ENCODE data around the gene ACIN1. TPM values are rescaled to one million over a fixed set of nuclear protein-coding genes. Genes with fewer than 3 reads are reported as not detected.

The ACIN1 gene
- total RNA-seq, 6 experiments from 2014 or later = 128 to 150 (median 142) TPM

- no peaks in the 10 kb centered on the region; the same call in 1 of the 2 replicates for H3K27me3 Mint-ChIP-seq (ENCODE audit: insufficient read depth)
- H3K4me1 Mint-ChIP-seq (ENCODE audit: low read depth) = peaks cover 14% of the 10 kb centered on the region
- no peaks in the 10 kb centered on the region for H3K9me3 Mint-ChIP-seq
- H3K4me3 Mint-ChIP-seq = no peak overlapping the region
- H3K36me3 Mint-ChIP-seq (ENCODE audit: low read depth) = peaks cover 4% of the 10 kb centered on the region; the same call in 1 of the 2 replicates
- no peak for TF ChIP-seq CTCF (IDR thresholded peaks at IDR 0.05)
- no peak overlapping the region for H3K27ac Mint-ChIP-seq
- no peak for DNase-seq
These were observed 7.9 kb upstream of the ACIN1 start for GRCh38 chr14:23102801-23103200.

GRCh38 chr14:23101986-23102625 lies 7.2 kb upstream of the ACIN1 start:
- Mint-ChIP-seq H3K4me1 (ENCODE audit: low read depth) (peaks cover 21% of the 10 kb centered on the region), H3K9me3 (no peaks in the 10 kb centered on the region)

GRCh38 chr14:23101213-23101970 lies 6.5 kb upstream of the ACIN1 start:
- Mint-ChIP-seq H3K4me3 (no peak overlapping the region), H3K9me3 (no peaks in the 10 kb centered on the region), H3K36me3 (ENCODE audit: low read depth) (peaks cover 4% of the 10 kb centered on the region; the same call in 1 of the 2 replicates), H3K27me3 (ENCODE audit: insufficient read depth) (no peaks in the 10 kb centered on the region; the same call in 1 of the 2 replicates), H3K27ac (no peak overlapping the region), H3K4me1 (ENCODE audit: low read depth) (peaks cover 28% of the 10 kb centered on the region)
- TF ChIP-seq CTCF (IDR thresholded peaks at IDR 0.05) = no peak
- DNase-seq = no peak

More at GRCh38 chr14:23101986-23102625, 7.2 kb upstream of the ACIN1 start:
- TF ChIP-seq CTCF (IDR thresholded peaks at IDR 0.05) = no peak
- Mint-ChIP-seq H3K27me3 (ENCODE audit: insufficient read depth) (no peaks in the 10 kb centered on the region; the same call in 1 of the 2 replicates), H3K27ac (no peak overlapping the region), H3K4me3 (no peak overlapping the region), H3K36me3 (ENCODE audit: low read depth) (peaks cover 4% of the 10 kb centered on the region; the same call in 1 of the 2 replicates)
- no peak for DNase-seq

GRCh38 chr14:23099212-23099861 lies 4.4 kb upstream of the ACIN1 start:
- H3K27ac Mint-ChIP-seq = no peak overlapping the region
- peak; percentile 17; the same call in 1 of the 2 replicates for TF ChIP-seq CTCF (IDR thresholded peaks at IDR 0.05)
- H3K4me1 Mint-ChIP-seq (ENCODE audit: low read depth) = peaks cover 16% of the 10 kb centered on the region
- peaks cover 4% of the 10 kb centered on the region; the same call in 1 of the 2 replicates for H3K36me3 Mint-ChIP-seq (ENCODE audit: low read depth)
- no peak for DNase-seq
- no peak overlapping the region for H3K4me3 Mint-ChIP-seq
- H3K27me3 Mint-ChIP-seq (ENCODE audit: insufficient read depth) = no peaks in the 10 kb centered on the region; the same call in 1 of the 2 replicates
- no peaks in the 10 kb centered on the region for H3K9me3 Mint-ChIP-seq

- peaks cover 22% of the 10 kb centered on the region for H3K4me1 Mint-ChIP-seq (ENCODE audit: low read depth)
- peaks cover 9% of the 10 kb centered on the region for H3K36me3 Mint-ChIP-seq (ENCODE audit: low read depth)
- no peak for DNase-seq
- no peak for TF ChIP-seq CTCF (IDR thresholded peaks at IDR 0.05)
- H3K27ac Mint-ChIP-seq = peak overlapping the region; percentile 30; the same call in 1 of the 2 replicates
- no peak overlapping the region for H3K4me3 Mint-ChIP-seq
- H3K27me3 Mint-ChIP-seq (ENCODE audit: insufficient read depth) = no peaks in the 10 kb centered on the region
- H3K9me3 Mint-ChIP-seq = no peaks in the 10 kb centered on the region
These were observed 2.9 kb upstream of the ACIN1 start for GRCh38 chr14:23097786-23098185.
